ENCODE measurements around the gene MED10. TPM values are rescaled to one million over a fixed set of nuclear protein-coding genes. Genes with fewer than 3 reads are reported as not detected.

Gene MED10
- total and polyA plus RNA-seq, 9 of the 15 experiments (the other 6 are each of a cell fraction or from before 2014, with no cell fraction given) = 23.8 to 83.4 (median 58.8) TPM

- BruUV-seq (replicated peaks) = no TSS peak
- 0 out of 2 replicates have a peak, but pooled peaks cover 2% of the 10 kb centered on the region for H4K20me1 ChIP-seq (replicated peaks; ENCODE audit: control insufficient read depth, insufficient read depth, low read length)
- no peak overlapping the region for H3K27ac ChIP-seq (ENCODE audit: extremely low read depth, low read depth, low read length)
- intact Hi-C loops (cut with micrococcal nuclease) = no loop called here
- H3K27me3 ChIP-seq (ENCODE audit: control insufficient read depth in 2 of 2, insufficient read depth in 2 of 2, low read length in 2 of 2) = peaks cover 60 to 75% of the 10 kb centered on the region in 2 experiments
- no peak overlapping the region for H2AFZ ChIP-seq (ENCODE audit: low read depth, low read length)
- no peaks in the 10 kb centered on the region; the same call in 1 of the 2 replicates for H3K9me3 ChIP-seq (replicated peaks; ENCODE audit: control insufficient read depth, insufficient read depth, low read depth, low read length)
- POLR2A ChIA-PET = interaction anchor here (0.6 to 1.7 kb wide), 2 partner anchors 14 to 221 kb away, joined by 3 to 6 read pairs; no protein-coding TSS in a partner anchor
- DNase-seq (ENCODE audit: extremely low read depth in 1 of 4, low spot score in 3 of 4) = no peak
- ATAC-seq = no peak
- H3K4me3 ChIP-seq = no peak overlapping the region
- no peak overlapping the region for H3K4me2 ChIP-seq (ENCODE audit: insufficient read depth, low read length)
- H3K9ac ChIP-seq (ENCODE audit: insufficient read depth in 1 of 2, low read depth in 2 of 2, low read length in 2 of 2) = no peak overlapping the region
- H3K4me1 ChIP-seq (replicated peaks in 1 of 2; ENCODE audit: control insufficient read depth in 2 of 2, insufficient read depth in 2 of 2, low read length in 2 of 2) = no peaks in the 10 kb centered on the region; a peak in 2 of 5 replicates
- 3% methylated on average over 7 of the region's 7 CpGs for WGBS (ENCODE audit: insufficient coverage, low coverage, missing lambda C conversion rate)
- CTCF ChIA-PET (ENCODE audit: low intra/inter-chr PET ratio) = no interaction called here
- no peaks in the 10 kb centered on the region for H3K79me2 ChIP-seq (ENCODE audit: control insufficient read depth, insufficient read depth, low read length)
- TF ChIP-seq MTF1 (CRISPR knock-in tag; IDR thresholded peaks at IDR 0.05; ENCODE audit: borderline replicate concordance) (no peak), HMG20A (CRISPR knock-in tag; conservative IDR thresholded peaks at IDR 0.05) (no peak), ARNT (IDR thresholded peaks at IDR 0.05) (no peak), ZBED1 (IDR thresholded peaks at IDR 0.05) (no peak), ATF4 (CRISPR knock-in tag; IDR thresholded peaks at IDR 0.05) (no peak), TCF3 (CRISPR knock-in tag; IDR thresholded peaks at IDR 0.05) (no peak), GTF2E2 (tag; IDR thresholded peaks at IDR 0.05) (no peak), PCBP1 (IDR thresholded peaks at IDR 0.05; ENCODE audit: low read depth, low read length, poor library complexity, severe bottlenecking) (no peak), ZNF780A (CRISPR knock-in tag; IDR thresholded peaks at IDR 0.05) (no peak)
- in situ Hi-C loops (cut with MboI) = no loop called here
- no peaks in the 10 kb centered on the region for H3K9me1 ChIP-seq (ENCODE audit: control insufficient read depth, insufficient read depth, low read length)
- H3K36me3 ChIP-seq (ENCODE audit: control insufficient read depth, insufficient read depth, low read length) = no peaks in the 10 kb centered on the region
- FAIRE-seq = no peak
These were observed 16.7 kb upstream of the MED10 start for GRCh38 chr5:6395102-6395445.

All from K562 (cell line).